ENCODE measurements around the gene RXRA. TPM values are rescaled to one million over a fixed set of nuclear protein-coding genes. Genes with fewer than 3 reads are reported as not detected.

Gene RXRA
- total RNA-seq, 1 donor from 2014 or later: 66.9 TPM

DNA sequence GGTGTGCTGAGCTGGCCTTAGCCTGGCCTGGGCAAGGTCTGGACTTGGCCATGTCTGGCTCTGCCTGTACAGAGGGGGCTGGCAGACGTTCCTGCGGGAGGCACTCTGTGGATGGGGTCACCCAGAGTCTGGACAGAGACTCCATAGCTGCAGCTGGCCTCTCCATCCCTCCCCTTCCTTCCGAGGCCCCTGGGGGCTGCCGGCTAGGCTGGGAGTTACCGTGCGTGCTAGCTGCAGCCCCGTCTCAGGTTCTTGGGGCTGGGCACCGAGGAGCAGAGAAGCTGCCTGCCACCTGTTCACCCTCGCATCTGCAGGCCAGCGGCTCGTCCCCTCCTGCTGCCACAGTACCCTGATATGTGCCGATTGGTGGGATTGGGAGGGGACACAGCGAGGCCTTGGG, 63.4 kb downstream of the RXRA start:
- no peak for DNase-seq (ENCODE audit: extremely low spot score, unreplicated experiment)
- H3K36me3 Mint-ChIP-seq: no peaks in the 10 kb centered on the region
- no peak for TF ChIP-seq CTCF (conservative IDR thresholded peaks at IDR 0.05)
- H3K27me3 Mint-ChIP-seq: no peaks in the 10 kb centered on the region
- peaks cover 7% of the 10 kb centered on the region for H3K4me1 Mint-ChIP-seq (ENCODE audit: unreplicated experiment)
- H3K9me3 Mint-ChIP-seq: no peaks in the 10 kb centered on the region
- H3K4me3 Mint-ChIP-seq: no peak overlapping the region
- H3K27ac Mint-ChIP-seq: no peak overlapping the region

- H3K4me1 Mint-ChIP-seq (ENCODE audit: unreplicated experiment): peaks cover 7% of the 10 kb centered on the region
- no peaks in the 10 kb centered on the region for H3K9me3 Mint-ChIP-seq
These were observed 64.3 kb downstream of the RXRA start for GRCh38 chr9:134390537-134390936.

GRCh38 chr9:134390947-134391318, 64.7 kb downstream of the RXRA start:
- Mint-ChIP-seq H3K4me1 (ENCODE audit: unreplicated experiment) (peaks cover 7% of the 10 kb centered on the region), H3K9me3 (no peaks in the 10 kb centered on the region), H3K4me3 (no peak overlapping the region), H3K36me3 (no peaks in the 10 kb centered on the region), H3K27me3 (no peaks in the 10 kb centered on the region), H3K27ac (peak overlapping the region; percentile 72)
- no peak for DNase-seq (ENCODE audit: extremely low spot score, unreplicated experiment)
- no peak for TF ChIP-seq CTCF (conservative IDR thresholded peaks at IDR 0.05)

More at GRCh38 chr9:134390537-134390936, 64.3 kb downstream of the RXRA start:
- Mint-ChIP-seq H3K36me3 (no peaks in the 10 kb centered on the region), H3K27me3 (no peaks in the 10 kb centered on the region), H3K4me3 (no peak overlapping the region), H3K27ac (peak overlapping the region; percentile 72)
- TF ChIP-seq CTCF (conservative IDR thresholded peaks at IDR 0.05): no peak
- DNase-seq (ENCODE audit: extremely low spot score, unreplicated experiment): no peak

GRCh38 chr9:134391319-134392231, 65.3 kb downstream of the RXRA start:
- peaks cover 7% of the 10 kb centered on the region for H3K4me1 Mint-ChIP-seq (ENCODE audit: unreplicated experiment)
- H3K9me3 Mint-ChIP-seq: no peaks in the 10 kb centered on the region
- DNase-seq (ENCODE audit: extremely low spot score, unreplicated experiment): no peak
- peak overlapping the region; percentile 72 for H3K27ac Mint-ChIP-seq
- H3K27me3 Mint-ChIP-seq: no peaks in the 10 kb centered on the region
- H3K4me3 Mint-ChIP-seq: no peak overlapping the region
- no peaks in the 10 kb centered on the region for H3K36me3 Mint-ChIP-seq
- no peak for TF ChIP-seq CTCF (conservative IDR thresholded peaks at IDR 0.05)

- H3K9me3 Mint-ChIP-seq: no peaks in the 10 kb centered on the region
- no peak for TF ChIP-seq CTCF (conservative IDR thresholded peaks at IDR 0.05)
- no peak for DNase-seq (ENCODE audit: extremely low spot score, unreplicated experiment)
- H3K27me3 Mint-ChIP-seq: no peaks in the 10 kb centered on the region
- H3K27ac Mint-ChIP-seq: peak overlapping the region; percentile 58
- H3K4me1 Mint-ChIP-seq (ENCODE audit: unreplicated experiment): peaks cover 7% of the 10 kb centered on the region
- H3K4me3 Mint-ChIP-seq: no peak overlapping the region
- H3K36me3 Mint-ChIP-seq: no peaks in the 10 kb centered on the region
These were observed 66.6 kb downstream of the RXRA start for GRCh38 chr9:134392900-134393299.

Data from type B pancreatic cell (in vitro differentiated cells).